ENCODE data around the gene REXO4. TPM values are rescaled to one million over a fixed set of nuclear protein-coding genes. Genes with fewer than 3 reads are reported as not detected.

Gene REXO4
- total RNA-seq: 24.0 and 26.3 TPM in 2 replicates

DNA sequence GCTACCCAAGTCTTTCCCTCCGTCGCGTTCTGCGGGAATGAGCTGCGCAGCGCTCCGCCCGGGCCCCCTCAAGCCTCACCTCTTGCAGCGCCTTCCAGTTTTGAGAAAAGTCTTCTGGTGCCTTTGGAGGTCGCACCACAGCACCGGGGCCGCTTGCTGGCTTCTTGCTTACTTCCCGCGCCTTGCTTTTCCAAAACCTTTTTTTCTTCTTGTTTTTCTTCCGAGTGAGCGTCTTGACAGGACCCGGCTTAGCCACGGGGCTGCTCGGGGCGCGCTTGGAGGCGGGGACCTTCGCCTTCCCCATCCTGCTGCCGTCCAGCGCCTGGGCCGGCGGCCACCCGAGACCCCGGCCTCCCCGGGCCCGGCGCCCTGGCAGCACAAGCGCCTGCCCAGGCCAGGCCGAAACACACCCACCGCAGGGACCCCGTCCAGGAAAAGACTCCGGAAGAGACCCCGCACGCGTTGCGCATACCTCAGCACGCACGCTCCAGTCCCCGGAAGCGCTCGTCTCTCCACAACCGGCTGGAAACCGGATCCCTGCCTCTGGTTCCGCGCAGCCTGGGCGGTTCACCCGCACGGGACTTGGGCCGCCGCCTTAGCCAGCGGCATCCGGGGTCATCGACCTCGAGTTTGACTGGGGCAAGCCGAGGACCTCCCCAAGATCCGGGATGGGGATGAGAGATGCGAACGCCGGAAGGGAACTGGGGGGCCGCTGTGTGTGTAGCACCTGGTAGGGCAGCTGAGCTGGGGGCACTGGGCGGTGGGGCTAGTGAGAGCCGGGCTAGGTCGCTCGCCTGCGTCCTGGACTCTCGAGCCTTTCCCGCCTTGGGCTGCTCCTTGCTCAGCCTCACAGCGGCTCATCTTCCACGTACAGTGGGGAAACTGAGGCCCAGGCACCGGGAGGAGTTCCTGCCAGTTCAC, at the start of gene REXO4:
Gene REXO4, minus strand, starts transcription at position 470 of the 921 bp plus-strand sequence. Its CDS starts 166 bp downstream, at position 304.
- intact Hi-C loops (cut with micrococcal nuclease): loop anchor here (1.0 to 5.0 kb wide), 8 partner anchors 42 to 574 kb away; partner anchors contain the start of genes CACFD1, MED22, RPL7A and SLC2A6

GRCh38 chr9:133467101-133467500, 49.3 kb upstream of the REXO4 start:
- intact Hi-C loops (cut with micrococcal nuclease): no loop called here

GRCh38 chr9:133465984-133466383, 48.2 kb upstream of the REXO4 start:
- intact Hi-C loops (cut with micrococcal nuclease): no loop called here

DNA sequence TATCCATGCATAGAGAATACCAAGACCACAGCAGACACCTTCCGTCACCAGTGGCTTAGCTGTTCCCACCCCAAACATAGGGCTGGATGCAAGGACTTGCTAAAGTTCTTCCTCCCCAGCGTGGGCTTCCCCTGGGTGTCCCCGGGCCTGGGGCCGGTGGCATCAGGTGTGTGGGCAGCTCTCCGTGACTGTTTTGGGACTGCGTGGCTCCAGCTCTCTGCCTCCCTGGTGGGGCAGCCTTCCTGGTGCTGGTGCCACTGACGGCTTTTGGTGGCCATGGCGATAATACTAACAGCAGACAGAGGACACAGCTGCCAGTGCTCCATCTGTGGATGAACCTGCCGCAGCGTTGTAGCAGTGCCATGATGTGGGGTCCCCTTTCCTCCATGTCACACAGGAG, 46.8 kb upstream of the REXO4 start:
- intact Hi-C loops (cut with micrococcal nuclease): no loop called here

GRCh38 chr9:133463864-133464615, 46.2 kb upstream of the REXO4 start:
- intact Hi-C loops (cut with micrococcal nuclease): no loop called here

- intact Hi-C loops (cut with micrococcal nuclease): no loop called here
These were observed 45.5 kb upstream of the REXO4 start for GRCh38 chr9:133463234-133463863.

GRCh38 chr9:133461975-133462374, 44.2 kb upstream of the REXO4 start:
- intact Hi-C loops (cut with micrococcal nuclease): no loop called here

GRCh38 chr9:133460405-133461175, 42.8 kb upstream of the REXO4 start:
- intact Hi-C loops (cut with micrococcal nuclease): no loop called here

DNA sequence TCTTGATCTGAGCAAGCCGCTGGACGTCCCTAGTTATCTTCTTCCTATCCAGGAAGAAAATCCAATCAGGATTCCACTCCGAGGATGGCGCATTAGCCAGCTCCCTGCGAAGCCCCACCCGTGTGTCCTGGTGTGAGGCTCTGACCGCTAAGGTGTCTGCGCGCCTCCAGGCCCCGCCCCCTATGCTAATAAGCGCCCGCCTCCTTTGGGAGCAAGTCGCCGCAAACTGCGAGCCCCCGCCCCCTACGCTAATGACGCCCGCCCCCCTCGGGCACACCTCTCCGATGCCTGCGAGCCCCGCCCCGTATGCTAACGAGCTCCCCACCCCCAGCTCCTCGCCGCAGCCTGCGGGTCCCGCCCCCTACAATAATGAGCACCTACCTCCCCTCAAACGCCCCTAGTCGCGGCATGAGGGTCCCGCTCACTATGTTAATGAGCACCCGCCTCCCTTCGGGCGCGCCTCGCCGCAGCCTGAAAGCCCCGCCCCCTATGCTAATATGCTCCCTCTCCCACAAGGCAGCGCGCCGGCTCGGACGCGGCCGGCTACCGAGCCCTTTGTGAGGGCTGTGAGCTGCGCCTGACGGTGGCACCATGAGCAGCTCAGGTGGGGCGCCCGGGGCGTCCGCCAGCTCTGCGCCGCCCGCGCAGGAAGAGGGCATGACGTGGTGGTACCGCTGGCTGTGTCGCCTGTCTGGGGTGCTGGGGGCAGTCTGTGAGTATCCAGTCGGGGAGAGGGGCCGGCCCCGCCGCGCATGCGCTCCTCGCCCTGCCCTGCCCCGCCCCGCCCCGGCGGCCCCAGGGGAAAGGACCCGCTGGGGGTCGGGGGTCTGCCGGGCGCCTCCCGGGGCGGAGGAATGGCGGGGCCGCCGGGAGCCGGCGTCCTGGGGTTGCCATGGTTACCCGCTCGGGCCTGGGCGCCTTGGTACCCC, 41.9 kb upstream of the REXO4 start, which contains the start of gene CACFD1:
Gene CACFD1, plus strand, starts transcription at position 503 of the 929 bp plus-strand sequence. Its CDS starts 89 bp downstream, at position 592.
- intact Hi-C loops (cut with micrococcal nuclease): loop anchor here (1.0 to 2.0 kb wide), 14 partner anchors 20 to 609 kb away; partner anchors contain the start of genes BRD3, BRD3OS, GTF3C5 and RALGDS

DNA sequence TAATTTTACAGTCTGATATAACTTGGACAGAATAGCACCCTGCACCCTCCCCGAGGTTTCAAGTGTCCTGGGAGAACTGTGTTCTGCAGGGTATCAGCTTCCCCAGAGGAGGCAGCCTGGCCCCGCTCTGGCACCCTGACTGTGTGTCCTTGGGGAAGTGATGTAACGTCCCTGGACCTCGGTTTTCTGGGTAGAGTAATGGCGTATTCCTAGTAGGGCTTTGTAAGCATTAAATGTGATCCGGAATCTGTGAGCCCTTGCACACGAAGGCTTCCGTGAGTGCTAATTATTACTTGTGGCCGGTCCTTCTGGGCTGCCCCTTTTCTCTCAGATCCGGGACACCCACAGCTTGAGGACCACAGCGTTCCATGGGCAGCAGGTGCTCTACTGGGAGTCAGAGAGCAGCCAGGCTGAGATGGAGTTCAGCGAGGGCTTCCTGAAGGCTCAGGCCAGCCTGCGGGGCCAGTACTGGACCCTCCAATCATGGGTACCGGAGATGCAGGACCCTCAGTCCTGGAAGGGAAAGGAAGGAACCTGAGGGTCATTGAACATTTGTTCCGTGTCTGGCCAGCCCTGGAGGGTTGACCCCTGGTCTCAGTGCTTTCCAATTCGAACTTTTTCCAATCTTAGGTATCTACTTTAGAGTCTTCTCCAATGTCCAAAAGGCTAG, 41.0 kb upstream of the REXO4 start:
- intact Hi-C loops (cut with micrococcal nuclease): loop anchor here (1.0 to 2.0 kb wide), 14 partner anchors 21 to 610 kb away; partner anchors contain the start of genes BRD3, BRD3OS, GTF3C5 and RALGDS

DNA sequence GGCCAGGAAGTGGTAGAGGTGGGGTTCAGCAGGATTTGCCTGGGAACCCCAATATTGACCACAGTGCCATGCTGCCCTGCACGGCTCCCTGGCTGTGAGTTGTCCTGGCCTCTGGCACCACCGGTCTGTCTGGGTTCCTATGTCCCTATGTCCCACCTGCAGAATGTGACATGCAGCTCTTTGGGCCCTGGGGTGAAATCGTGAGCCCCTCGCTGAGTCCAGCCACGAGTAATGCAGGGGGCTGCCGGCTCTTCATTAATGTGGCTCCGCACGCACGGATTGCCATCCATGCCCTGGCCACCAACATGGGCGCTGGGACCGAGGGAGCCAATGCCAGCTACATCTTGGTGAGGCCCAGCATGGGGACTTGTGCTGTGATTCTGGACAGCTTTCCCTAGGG, 39.9 kb upstream of the REXO4 start:
- intact Hi-C loops (cut with micrococcal nuclease): loop anchor here (2.0 kb wide), 2 partner anchors 29 to 567 kb away; partner anchors contain the start of gene BRD3OS

GRCh38 chr9:133457233-133457632, 39.4 kb upstream of the REXO4 start:
- intact Hi-C loops (cut with micrococcal nuclease): no loop called here

GRCh38 chr9:133456409-133456808, 38.6 kb upstream of the REXO4 start:
- intact Hi-C loops (cut with micrococcal nuclease): no loop called here

GRCh38 chr9:133455936-133456335, 38.1 kb upstream of the REXO4 start:
- intact Hi-C loops (cut with micrococcal nuclease): no loop called here

DNA sequence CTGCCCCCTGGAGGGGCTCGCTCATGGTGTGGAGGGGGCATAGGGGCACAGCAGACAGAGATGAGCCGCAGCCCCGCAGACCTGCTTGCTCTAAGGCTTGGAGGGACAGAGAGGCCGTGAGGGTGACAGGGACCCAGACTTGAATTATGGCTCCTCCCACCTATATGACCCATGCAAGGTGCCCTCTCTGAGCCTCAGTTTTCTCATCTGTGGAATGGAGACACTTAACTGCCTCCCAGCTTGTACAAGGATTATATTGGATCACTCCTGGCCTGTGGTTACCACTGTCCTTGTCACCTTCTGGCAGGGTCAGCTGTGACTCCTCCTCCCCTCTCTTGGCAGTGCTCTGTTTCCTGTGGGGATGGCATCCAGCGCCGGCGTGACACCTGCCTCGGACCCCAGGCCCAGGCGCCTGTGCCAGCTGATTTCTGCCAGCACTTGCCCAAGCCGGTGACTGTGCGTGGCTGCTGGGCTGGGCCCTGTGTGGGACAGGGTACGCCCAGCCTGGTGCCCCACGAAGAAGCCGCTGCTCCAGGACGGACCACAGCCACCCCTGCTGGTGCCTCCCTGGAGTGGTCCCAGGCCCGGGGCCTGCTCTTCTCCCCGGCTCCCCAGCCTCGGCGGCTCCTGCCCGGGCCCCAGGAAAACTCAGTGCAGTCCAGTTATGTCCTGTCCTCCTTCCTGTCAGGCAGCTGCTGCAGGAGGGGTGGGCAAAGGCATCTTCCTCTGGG, 37.3 kb upstream of the REXO4 start:
- intact Hi-C loops (cut with micrococcal nuclease): no loop called here

DNA sequence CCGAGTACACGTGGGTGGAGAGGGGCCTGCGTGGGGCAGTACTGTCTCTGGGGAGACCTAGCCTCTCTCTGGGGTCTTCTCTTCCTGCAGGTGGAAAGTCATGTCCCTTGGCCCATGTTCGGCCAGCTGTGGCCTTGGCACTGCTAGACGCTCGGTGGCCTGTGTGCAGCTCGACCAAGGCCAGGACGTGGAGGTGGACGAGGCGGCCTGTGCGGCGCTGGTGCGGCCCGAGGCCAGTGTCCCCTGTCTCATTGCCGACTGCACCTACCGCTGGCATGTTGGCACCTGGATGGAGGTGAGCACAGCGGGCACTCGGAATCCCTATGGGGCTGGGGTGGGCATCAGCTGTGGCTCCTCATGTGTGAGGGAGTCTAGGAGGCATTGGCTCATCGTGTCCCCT, 36.5 kb upstream of the REXO4 start:
- intact Hi-C loops (cut with micrococcal nuclease): no loop called here

DNA sequence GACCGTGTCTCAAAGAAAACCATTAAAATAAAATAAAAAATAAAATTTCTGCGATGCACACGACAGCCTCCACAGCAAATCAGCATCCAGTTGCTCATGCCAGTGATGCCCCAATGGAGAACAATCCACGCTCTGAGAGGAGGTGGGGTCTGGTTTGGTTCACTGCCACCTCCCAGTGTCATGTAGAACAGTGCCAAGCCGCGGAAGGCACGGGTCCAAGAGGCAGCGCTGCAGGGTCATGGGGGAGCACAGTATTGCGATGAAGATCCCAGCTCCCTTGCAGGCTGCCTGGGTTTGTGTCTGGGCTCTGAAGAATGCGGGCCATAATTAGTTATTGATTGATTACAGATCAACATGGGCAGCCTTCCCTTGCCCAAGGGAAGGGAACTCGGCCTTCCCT, 35.8 kb upstream of the REXO4 start:
- intact Hi-C loops (cut with micrococcal nuclease): no loop called here

GRCh38 chr9:133452562-133452961, 34.8 kb upstream of the REXO4 start:
- intact Hi-C loops (cut with micrococcal nuclease): no loop called here

All from T-helper 1 cell treated with Interleukin-12 subunit alpha and Interleukin-12 subunit beta and Interleukin-4 antibody, amounts not matched to agents 30 ng/mL and 1 ng/mL, for 36 hours (primary cell).